SU-DHL-6 (cell line): ENCODE measurements around the gene OPA1.

Experiments
- H2AFZ ChIP-seq: fragments of 200-600 bp; sonication (generic); 2 replicates; pipeline ENCODE4 v1.6.1; 2014; ENCODE audit warnings: low read depth, mild to moderate bottlenecking, moderate library complexity, mixed read lengths, antibody characterized with exemption, low read length; ENCODE audit not compliant: severe bottlenecking
- H3F3A ChIP-seq: fragments of 200-600 bp; shearing (Covaris generic); 2 replicates; pipeline ENCODE4 v1.6.0; 2016; ENCODE audit warnings: antibody characterized with exemption, mild to moderate bottlenecking; ENCODE audit not compliant: insufficient read depth
- H3K27ac ChIP-seq: fragments of 200-600 bp; sonication (generic); 2 replicates; pipeline ENCODE4 v1.5.1; 2016; ENCODE audit warnings: low read depth, mild to moderate bottlenecking, low read length, moderate library complexity, mixed read lengths
- H3K27me3 ChIP-seq: fragments of 200-600 bp; sonication (generic), shearing (Covaris generic); 2 replicates; pipeline ENCODE4 v1.6.0; 2014; ENCODE audit warnings: mild to moderate bottlenecking, low read length
- H3K36me3 ChIP-seq: fragments of 200-600 bp; sonication (generic); 2 replicates; pipeline ENCODE4 v1.6.1; 2014; ENCODE audit warnings: mild to moderate bottlenecking, low read length, mixed read lengths
- H3K4me2 ChIP-seq: fragments of 300-600, 200-600 bp; shearing (Covaris generic), sonication (generic); 2 replicates; pipeline ENCODE4 v1.6.0; 2014; ENCODE audit warnings: low read length, low read depth, mild to moderate bottlenecking; ENCODE audit not compliant: poor library complexity, severe bottlenecking
- H3K4me3 ChIP-seq: fragments of 200-600 bp; sonication (generic); 2 replicates; pipeline ENCODE4 v1.5.1; 2014; ENCODE audit warnings: antibody characterized with exemption, low read length, mild to moderate bottlenecking, mixed read lengths; ENCODE audit not compliant: insufficient read depth, poor library complexity, severe bottlenecking
- H3K79me2 ChIP-seq: fragments of 200-600 bp; sonication (generic); 2 replicates; pipeline ENCODE4 v1.6.1; 2014; ENCODE audit warnings: mild to moderate bottlenecking, low read length, moderate library complexity; ENCODE audit not compliant: insufficient read depth
- H3K9ac ChIP-seq: fragments of 200-600 bp; sonication (generic); 2 replicates; pipeline ENCODE4 v1.7.0; 2014; ENCODE audit warnings: mild to moderate bottlenecking, low read length
- H3K9me2 ChIP-seq: fragments of 200-600 bp; sonication (generic); replicated peaks from 2 replicates; pipeline ENCODE4 v1.6.1; 2014; ENCODE audit warnings: low read length; ENCODE audit not compliant: insufficient read depth
- H3K9me3 ChIP-seq: fragments of 200-600 bp; sonication (generic); 2 replicates; pipeline ENCODE4 v1.6.1; 2014; ENCODE audit warnings: low read length, mixed read lengths; ENCODE audit not compliant: insufficient read depth
- H4K20me1 ChIP-seq: fragments of 200-600 bp; sonication (generic); 2 replicates; pipeline ENCODE4 v1.6.1; 2014; ENCODE audit warnings: low read depth, mild to moderate bottlenecking, antibody characterized with exemption, low read length, moderate library complexity, mixed read lengths
- CTCF ChIP-seq: fragments of 200-600 bp; sonication (generic); IDR thresholded peaks from one replicate; pipeline ENCODE4 v1.5.1; 2017; ENCODE audit warnings: antibody characterized with exemption, mild to moderate bottlenecking, low read length, moderate library complexity; ENCODE audit not compliant: insufficient read depth, poor library complexity, severe bottlenecking
- EZH2phosphoT487 ChIP-seq: fragments of 200-600 bp; sonication (generic), shearing (Covaris generic); conservative IDR thresholded peaks from 2 replicates; pipeline ENCODE4 v1.6.1; 2018; ENCODE audit warnings: mild to moderate bottlenecking, antibody characterized with exemption, low read length, moderate library complexity, mixed read lengths

The OPA1 gene

GRCh38 chr3:193714523-193715137 is 121.6 kb downstream of the OPA1 start:
- H3K27me3 ChIP-seq, result no peaks in the 10 kb centered on the region
- no peak overlapping the region for H3K4me2 ChIP-seq
- H3K79me2 ChIP-seq, result no peaks in the 10 kb centered on the region
- no peak for TF ChIP-seq CTCF
- TF ChIP-seq EZH2phosphoT487, result no peak
- no peak overlapping the region for H2AFZ ChIP-seq
- H3K9me2 ChIP-seq, result no peaks in the 10 kb centered on the region
- no peaks in the 10 kb centered on the region for H3K36me3 ChIP-seq
- H3K9ac ChIP-seq, result no peak overlapping the region
- peaks cover 24% of the 10 kb centered on the region for H3K9me3 ChIP-seq
- H3K4me3 ChIP-seq, result no peak overlapping the region
- H3K27ac ChIP-seq, result no peak overlapping the region
- no peaks in the 10 kb centered on the region for H3F3A ChIP-seq
- H4K20me1 ChIP-seq, result no peaks in the 10 kb centered on the region

- no peaks in the 10 kb centered on the region for H3K27me3 ChIP-seq
- no peak overlapping the region for H3K4me3 ChIP-seq
- H3K9me3 ChIP-seq, result peaks cover 24% of the 10 kb centered on the region
- H2AFZ ChIP-seq, result no peak overlapping the region
- H4K20me1 ChIP-seq, result no peaks in the 10 kb centered on the region
- no peak overlapping the region for H3K4me2 ChIP-seq
- no peaks in the 10 kb centered on the region for H3K9me2 ChIP-seq
- TF ChIP-seq EZH2phosphoT487 (no peak), CTCF (no peak)
- no peaks in the 10 kb centered on the region for H3F3A ChIP-seq
- no peaks in the 10 kb centered on the region for H3K79me2 ChIP-seq
- no peaks in the 10 kb centered on the region for H3K36me3 ChIP-seq
- H3K27ac ChIP-seq, result no peak overlapping the region
- no peak overlapping the region for H3K9ac ChIP-seq
Observed at GRCh38 chr3:193716150-193716549, 123.1 kb downstream of the OPA1 start.

GRCh38 chr3:193719735-193720134 is 126.7 kb downstream of the OPA1 start:
- H3K9me2 ChIP-seq, result no peaks in the 10 kb centered on the region
- H3K9ac ChIP-seq, result no peak overlapping the region
- no peak for TF ChIP-seq EZH2phosphoT487
- TF ChIP-seq CTCF, result no peak
- H3K36me3 ChIP-seq, result no peaks in the 10 kb centered on the region
- no peaks in the 10 kb centered on the region for H3F3A ChIP-seq
- H2AFZ ChIP-seq, result no peak overlapping the region
- no peaks in the 10 kb centered on the region for H4K20me1 ChIP-seq
- H3K4me3 ChIP-seq, result no peak overlapping the region
- peaks cover 15% of the 10 kb centered on the region for H3K9me3 ChIP-seq
- no peak overlapping the region for H3K27ac ChIP-seq
- no peaks in the 10 kb centered on the region for H3K27me3 ChIP-seq
- H3K4me2 ChIP-seq, result no peak overlapping the region
- no peaks in the 10 kb centered on the region for H3K79me2 ChIP-seq
